ENCODE measurements around the gene NFIL3.

GRCh38 chr9:91445135-91445534 lies 21.5 kb upstream of the NFIL3 start:
- TF ChIP-seq CTCF (conservative IDR thresholded peaks at IDR 0.05; ENCODE audit: low read length) = no peak
- TF ChIP-seq EZH2phosphoT487 (IDR thresholded peaks at IDR 0.05; ENCODE audit: borderline replicate concordance, low read depth, low read length) = no peak
